ENCODE data around the gene RADIL.

DNA sequence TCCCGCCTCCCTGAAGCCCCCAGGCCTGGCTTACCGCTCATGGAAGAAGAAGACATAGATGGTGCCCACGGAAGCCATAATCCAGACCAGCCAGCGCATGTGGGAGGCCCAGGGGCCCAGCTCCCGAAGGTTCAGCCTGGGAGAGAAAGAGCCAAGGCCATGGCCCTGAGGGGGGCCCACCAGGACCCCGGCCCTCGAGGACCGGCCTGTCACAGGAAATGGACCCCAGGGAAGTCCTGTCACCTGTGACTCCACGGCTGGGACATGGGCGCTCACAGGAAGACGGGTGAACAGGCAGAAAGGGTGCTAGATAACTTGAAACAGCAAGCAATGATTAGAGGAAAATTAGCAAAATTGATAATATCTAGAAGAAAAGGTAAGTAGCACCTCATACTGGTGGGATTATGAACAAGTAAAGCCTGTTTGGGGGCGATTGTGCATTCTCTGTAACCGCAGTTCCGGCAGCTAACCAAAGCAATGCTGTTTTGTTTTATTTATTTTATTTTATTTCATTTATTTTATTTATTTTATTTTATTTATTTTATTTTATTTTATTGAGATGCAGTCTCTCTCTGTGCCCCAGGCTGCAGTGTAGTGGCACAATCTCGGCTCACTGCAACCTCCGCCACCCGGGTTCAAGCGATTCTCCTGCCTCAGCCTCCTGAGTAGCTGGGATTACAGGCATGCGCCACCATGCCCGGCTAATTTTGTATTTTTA lies 27.8 kb upstream of the RADIL start:
- TF ChIP-seq CTCF (IDR thresholded peaks at IDR 0.05) (no peak), EP300 (IDR thresholded peaks at IDR 0.05) (no peak), POLR2A (IDR thresholded peaks at IDR 0.05) (no peak)
